ENCODE measurements around the gene NUP153.
A peak's percentile ranks its signal among the peaks of the same experiment; 100 is the strongest.

The NUP153 gene

GRCh38 chr6:17662585-17662984 is 44.1 kb downstream of the NUP153 start:
- DNase-seq (ENCODE audit: low spot score) = no peak

GRCh38 chr6:17656644-17657043 is 50.1 kb downstream of the NUP153 start:
- no peak for DNase-seq (ENCODE audit: low spot score)

GRCh38 chr6:17656092-17656491 is 50.6 kb downstream of the NUP153 start:
- peak; percentile 22 for DNase-seq (ENCODE audit: low spot score)

GRCh38 chr6:17653198-17653882 is 53.4 kb downstream of the NUP153 start:
- DNase-seq (ENCODE audit: low spot score) = no peak

GRCh38 chr6:17650656-17651309 is 55.9 kb downstream of the NUP153 start:
- DNase-seq (ENCODE audit: low spot score) = no peak

GRCh38 chr6:17648745-17649144 is 58.0 kb downstream of the NUP153 start:
- no peak for DNase-seq (ENCODE audit: low spot score)

GRCh38 chr6:17640477-17640917 is 66.2 kb downstream of the NUP153 start:
- no peak for DNase-seq (ENCODE audit: low spot score)

GRCh38 chr6:17638212-17638715 is 68.5 kb downstream of the NUP153 start:
- no peak for DNase-seq (ENCODE audit: low spot score)

- DNase-seq (ENCODE audit: low spot score) = no peak
These were observed 71.2 kb downstream of the NUP153 start for GRCh38 chr6:17635568-17635967.

- DNase-seq (ENCODE audit: low spot score) = no peak
These were observed 73.1 kb downstream of the NUP153 start for GRCh38 chr6:17633465-17634188.

- no peak for DNase-seq (ENCODE audit: low spot score)
These were observed 73.8 kb downstream of the NUP153 start for GRCh38 chr6:17632934-17633333.

GRCh38 chr6:17630511-17631073 is 76.1 kb downstream of the NUP153 start:
- DNase-seq (ENCODE audit: low spot score) = no peak

GRCh38 chr6:17629824-17630510 is 76.8 kb downstream of the NUP153 start:
- DNase-seq (ENCODE audit: low spot score) = no peak

- no peak for DNase-seq (ENCODE audit: low spot score)
These were observed 77.9 kb downstream of the NUP153 start for GRCh38 chr6:17628873-17629272.

GRCh38 chr6:17624396-17624795 is 82.3 kb downstream of the NUP153 start:
- no peak for DNase-seq (ENCODE audit: low spot score)

- DNase-seq (ENCODE audit: low spot score) = no peak
These were observed 84.6 kb downstream of the NUP153 start for GRCh38 chr6:17622144-17622543.

- peak; percentile 35 for DNase-seq (ENCODE audit: low spot score)
These were observed 85.7 kb downstream of the NUP153 start for GRCh38 chr6:17621003-17621402.

- no peak for DNase-seq (ENCODE audit: low spot score)
These were observed 90.9 kb downstream of the NUP153 start for GRCh38 chr6:17615794-17616193.

- no peak for DNase-seq (ENCODE audit: low spot score)
These were observed 94.7 kb downstream of the NUP153 start for GRCh38 chr6:17612048-17612447.

- no peak for DNase-seq (ENCODE audit: low spot score)
These were observed 95.9 kb downstream of the NUP153 start for GRCh38 chr6:17610835-17611234.

- DNase-seq (ENCODE audit: low spot score) = no peak
These were observed 100.1 kb downstream of the NUP153 start for GRCh38 chr6:17606606-17607005.

- DNase-seq (ENCODE audit: low spot score) = no peak
These were observed 103.8 kb downstream of the NUP153 start for GRCh38 chr6:17602888-17603287.
